HEK293T (cell line): Measurements from ENCODE around the gene PPOX.

ENCODE experiments used
- ARNT ChIP-seq: fragments of 450-650 bp; IDR thresholded peaks from 2 replicates; pipeline ENCODE4 v1.6.1; 2017; ENCODE audit warnings: mild to moderate bottlenecking
- BHLHE40 ChIP-seq: fragments of 450-650 bp; IDR thresholded peaks from 2 replicates; pipeline ENCODE4 v1.6.1; 2016; ENCODE audit warnings: mild to moderate bottlenecking, moderate library complexity, borderline replicate concordance
- ELF4 ChIP-seq: fragments of 450-650 bp; IDR thresholded peaks from 2 replicates; pipeline ENCODE4 v1.6.1; 2017; ENCODE audit warnings: antibody characterized with exemption
- FOXA1 ChIP-seq: fragments of 450-650 bp; IDR thresholded peaks from 2 replicates; pipeline ENCODE4 v1.6.1; 2016; ENCODE audit warnings: mild to moderate bottlenecking
- FOXK2 ChIP-seq: fragments of 450-650 bp; IDR thresholded peaks from 2 replicates; pipeline ENCODE4 v1.6.1; 2016; ENCODE audit warnings: mild to moderate bottlenecking
- FOXM1 ChIP-seq: fragments of 450-650 bp; IDR thresholded peaks from 2 replicates; pipeline ENCODE4 v1.6.1; 2017; ENCODE audit warnings: mild to moderate bottlenecking, borderline replicate concordance
- HDGF ChIP-seq: fragments of 450-650 bp; IDR thresholded peaks from 2 replicates; pipeline ENCODE4 v1.6.1; 2017; ENCODE audit warnings: antibody characterized with exemption, borderline replicate concordance
- L3MBTL2 ChIP-seq: fragments of 450-650 bp; conservative IDR thresholded peaks from 2 replicates; pipeline ENCODE4 v1.6.1; 2016; ENCODE audit warnings: mild to moderate bottlenecking
- NFRKB ChIP-seq: fragments of 450-650 bp; IDR thresholded peaks from 2 replicates; pipeline ENCODE4 v1.6.1; 2016; ENCODE audit warnings: mild to moderate bottlenecking, moderate library complexity
- SP1 ChIP-seq: fragments of 450-650 bp; IDR thresholded peaks from 2 replicates; pipeline ENCODE4 v1.6.1; 2017
- TARDBP ChIP-seq: fragments of 450-650 bp; IDR thresholded peaks from 2 replicates; pipeline ENCODE4 v1.6.1; 2016

GRCh38 chr1:161137881-161138280 is 28.3 kb upstream of the PPOX start:
- TF ChIP-seq L3MBTL2 (no peak), HDGF (no peak), BHLHE40 (no peak), NFRKB (no peak), FOXA1 (no peak), SP1 (no peak), TARDBP (no peak), ARNT (no peak), ELF4 (no peak), FOXM1 (no peak), FOXK2 (no peak)
